Measurements from ENCODE around the gene RBM19. TPM values are rescaled to one million over a fixed set of nuclear protein-coding genes. Genes with fewer than 3 reads are reported as not detected.
"Not testable (repeated sequence)": the region's sequence is repeated elsewhere in the genome, so short reads cannot be mapped to it uniquely, and the experiment has no call there.

Gene RBM19
- total and polyA plus RNA-seq, 2 donors (not counting 3 experiments of a cell fraction or from before 2014, with no cell fraction given): 13.2 to 34.4 TPM

- H3K9ac ChIP-seq (replicated peaks; ENCODE audit: extremely low read depth, insufficient read depth, low read length); H3K4me2 ChIP-seq (ENCODE audit: insufficient read depth, low read length); POLR2A ChIA-PET; H3K27ac ChIP-seq (ENCODE audit: insufficient read depth, low read depth, low read length); H3K9me3 ChIP-seq (replicated peaks; ENCODE audit: control insufficient read depth, insufficient read depth, low read length); FAIRE-seq; H2AFZ ChIP-seq (ENCODE audit: low read depth, low read length); H3K79me2 ChIP-seq (ENCODE audit: control insufficient read depth, insufficient read depth, low read length); dilution Hi-C loops (cut with MboI; ENCODE audit: extremely low pct_ligation_motif_present, low sequenced_read_pairs); DNase-seq (ENCODE audit: low read depth, low spot score); H4K20me1 ChIP-seq (replicated peaks; ENCODE audit: control insufficient read depth, extremely low read depth, insufficient read depth, low read length); BruUV-seq (replicated peaks); H3K27me3 ChIP-seq (ENCODE audit: control insufficient read depth in 2 of 2, insufficient read depth in 2 of 2, low read length in 2 of 2); intact Hi-C loops (cut with micrococcal nuclease); H3K36me3 ChIP-seq (ENCODE audit: control insufficient read depth in 2 of 2, extremely low read depth in 1 of 2, insufficient read depth in 2 of 2, low read length in 2 of 2); H3K9me1 ChIP-seq (replicated peaks; ENCODE audit: control insufficient read depth, extremely low read depth, insufficient read depth, low read length); H3K4me3 ChIP-seq (replicated peaks in 1 of 3; ENCODE audit: insufficient read depth in 1 of 3, low read depth in 1 of 3, low read length in 3 of 3); H3K4me1 ChIP-seq (ENCODE audit: control insufficient read depth, extremely low read depth, insufficient read depth, low read length): not testable (repeated sequence)
- CTCF ChIA-PET: interaction anchor here (0.9 kb wide), 1 partner anchor 439 kb away, joined by 3 read pairs; no protein-coding TSS in a partner anchor
Measured at GRCh38 chr12:113901319-113901718, 64.8 kb downstream of the RBM19 start.

- no peak overlapping the region for H3K4me3 ChIP-seq (replicated peaks in 1 of 3; ENCODE audit: insufficient read depth in 1 of 3, low read depth in 1 of 3, low read length in 3 of 3)
- H2AFZ ChIP-seq (ENCODE audit: low read depth, low read length): no peak overlapping the region
- FAIRE-seq: no peak
- no peak for DNase-seq (ENCODE audit: low read depth, low spot score)
- TF ChIP-seq EZH2 (IDR thresholded peaks at IDR 0.05; ENCODE audit: borderline replicate concordance, low read depth, low read length, severe bottlenecking): no peak
- TF ChIP-seq POLR2AphosphoS5 (IDR thresholded peaks at IDR 0.05; ENCODE audit: insufficient read depth, low read depth, low read length): no peak
- no peak for TF ChIP-seq MYC (IDR thresholded peaks at IDR 0.05; ENCODE audit: low read depth, low read length)
- no peak for TF ChIP-seq FOS (IDR thresholded peaks at IDR 0.05; ENCODE audit: borderline replicate concordance, insufficient read depth, low read length)
- no peak for TF ChIP-seq POLR2A (IDR thresholded peaks at IDR 0.05; ENCODE audit: low read depth, low read length)
- TF ChIP-seq GATA2 (IDR thresholded peaks at IDR 0.05; ENCODE audit: insufficient read depth, insufficient read length, low read depth, low read length): no peak
- TF ChIP-seq JUN (IDR thresholded peaks at IDR 0.05; ENCODE audit: borderline replicate concordance, insufficient read depth, insufficient read length, low read depth): no peak
- TF ChIP-seq MAX (IDR thresholded peaks at IDR 0.05; ENCODE audit: insufficient read depth, insufficient read length): no peak
- no peak for TF ChIP-seq CTCF (IDR thresholded peaks at IDR 0.05; ENCODE audit: extremely low read depth in 1 of 2, insufficient read depth in 1 of 2, low read depth in 1 of 2, low read length in 2 of 2)
- no peaks in the 10 kb centered on the region for H3K79me2 ChIP-seq (ENCODE audit: control insufficient read depth, insufficient read depth, low read length)
- H3K27me3 ChIP-seq (ENCODE audit: control insufficient read depth in 2 of 2, insufficient read depth in 2 of 2, low read length in 2 of 2): no peaks in the 10 kb centered on the region
- no peaks in the 10 kb centered on the region for H3K9me1 ChIP-seq (replicated peaks; ENCODE audit: control insufficient read depth, extremely low read depth, insufficient read depth, low read length)
- H3K4me1 ChIP-seq (ENCODE audit: control insufficient read depth, extremely low read depth, insufficient read depth, low read length): no peaks in the 10 kb centered on the region
- H3K9ac ChIP-seq (replicated peaks; ENCODE audit: extremely low read depth, insufficient read depth, low read length): no peak overlapping the region
- no peaks in the 10 kb centered on the region for H3K9me3 ChIP-seq (replicated peaks; ENCODE audit: control insufficient read depth, insufficient read depth, low read length)
- no peak overlapping the region for H3K27ac ChIP-seq (ENCODE audit: insufficient read depth, low read depth, low read length)
- dilution Hi-C loops (cut with MboI; ENCODE audit: extremely low pct_ligation_motif_present, low sequenced_read_pairs): no loop called here
- CTCF ChIA-PET: interaction anchor here (0.9 kb wide), 1 partner anchor 439 kb away, joined by 3 read pairs; no protein-coding TSS in a partner anchor
- POLR2A ChIA-PET: no interaction called here
- peaks cover 0 to 3% of the 10 kb centered on the region in 2 experiments for H3K36me3 ChIP-seq (ENCODE audit: control insufficient read depth in 2 of 2, extremely low read depth in 1 of 2, insufficient read depth in 2 of 2, low read length in 2 of 2)
- no TSS peak for BruUV-seq (replicated peaks)
- intact Hi-C loops (cut with micrococcal nuclease): no loop called here
- H3K4me2 ChIP-seq (ENCODE audit: insufficient read depth, low read length): no peak overlapping the region
- no peaks in the 10 kb centered on the region for H4K20me1 ChIP-seq (replicated peaks; ENCODE audit: control insufficient read depth, extremely low read depth, insufficient read depth, low read length)
Measured at GRCh38 chr12:113900716-113901115, 65.4 kb downstream of the RBM19 start.

All from endothelial cell of umbilical vein (primary cell).